OCI-LY1 (cell line): Measurements from ENCODE around the gene ST8SIA6.

ENCODE experiments used
- H2AFZ ChIP-seq: fragments of 200-600 bp; sonication (generic), shearing (Covaris generic); 2 replicates; pipeline ENCODE4 v1.6.0; 2014; ENCODE audit warnings: antibody characterized with exemption, mild to moderate bottlenecking, low read length
- H3F3A ChIP-seq: fragments of 200-600 bp; sonication (generic), shearing (Covaris generic); 2 replicates; pipeline ENCODE4 v1.6.0; 2014; ENCODE audit warnings: mild to moderate bottlenecking, antibody characterized with exemption, low read length, moderate library complexity; ENCODE audit not compliant: insufficient read depth
- H3K27ac ChIP-seq: fragments of 200-600 bp; sonication (generic); 2 replicates; pipeline ENCODE4 v1.5.1; 2014; ENCODE audit warnings: low read length, mixed run types, mild to moderate bottlenecking, low read depth; ENCODE audit not compliant: poor library complexity, severe bottlenecking
- H3K27me3 ChIP-seq: fragments of 200-600 bp; sonication (generic); 2 replicates; pipeline ENCODE4 v1.6.0; 2014; ENCODE audit warnings: antibody characterized with exemption, mild to moderate bottlenecking, low read length, moderate library complexity; ENCODE audit not compliant: insufficient read depth
- H3K36me3 ChIP-seq: fragments of 200-600 bp; sonication (generic); 2 replicates; pipeline ENCODE4 v1.6.1; 2014; ENCODE audit warnings: mild to moderate bottlenecking, antibody characterized with exemption, low read length, moderate library complexity, mixed read lengths; ENCODE audit not compliant: insufficient read depth
- H3K4me1 ChIP-seq: fragments of 200-600 bp; sonication (generic); 2 replicates; pipeline ENCODE4 v1.5.1; 2014; ENCODE audit warnings: mild to moderate bottlenecking, low read length, moderate library complexity; ENCODE audit not compliant: insufficient read depth, severe bottlenecking
- H3K4me2 ChIP-seq: fragments of 200-600 bp; sonication (generic), shearing (Covaris generic); 2 replicates; pipeline ENCODE4 v1.6.1; 2014; ENCODE audit warnings: low read length
- H3K4me3 ChIP-seq: fragments of 200-600 bp; sonication (generic); 2 replicates; pipeline ENCODE4 v1.5.1; 2014; ENCODE audit warnings: low read length, low read depth, mild to moderate bottlenecking, mixed read lengths; ENCODE audit not compliant: poor library complexity, severe bottlenecking
- H3K79me2 ChIP-seq: fragments of 200-600 bp; shearing (Covaris generic); 2 replicates; pipeline ENCODE4 v1.6.1; 2016; ENCODE audit warnings: mixed run types, low read length, mixed read lengths; ENCODE audit not compliant: insufficient read depth
- H3K9ac ChIP-seq: fragments of 200-600 bp; sonication (generic), shearing (Covaris generic); 2 replicates; pipeline ENCODE4 v1.6.1; 2014; ENCODE audit warnings: mild to moderate bottlenecking, low read length, mixed read lengths
- H3K9me2 ChIP-seq: fragments of 200-600 bp; sonication (generic), shearing (Covaris generic); 2 replicates; pipeline ENCODE4 v1.6.1; 2014; ENCODE audit warnings: low read depth, mild to moderate bottlenecking, low read length, mixed read lengths
- H3K9me3 ChIP-seq: fragments of 200-600 bp; shearing (Covaris generic); 2 replicates; pipeline ENCODE4 v1.6.1; 2014; ENCODE audit warnings: low read length, mixed read lengths
- H4K20me1 ChIP-seq: fragments of 200-600 bp; sonication (generic), shearing (Covaris generic); 2 replicates; pipeline ENCODE4 v1.6.0; 2016; ENCODE audit warnings: mild to moderate bottlenecking, low read length; ENCODE audit not compliant: insufficient read depth
- CTCF ChIP-seq: fragments of 200-600 bp; sonication (generic), shearing (Covaris generic); IDR thresholded peaks from 2 replicates; pipeline ENCODE4 v1.5.1; 2017; ENCODE audit warnings: mild to moderate bottlenecking, antibody characterized with exemption, low read length, moderate library complexity, mixed read lengths
- EZH2 ChIP-seq: fragments of 200-600 bp; sonication (generic), shearing (Covaris generic); IDR thresholded peaks from 2 replicates; pipeline ENCODE4 v1.8.0; 2017; ENCODE audit warnings: borderline replicate concordance, mixed run types, mild to moderate bottlenecking, antibody characterized with exemption, low read length, moderate library complexity, mixed read lengths

ST8SIA6 gene

GRCh38 chr10:17356820-17357219 lies 97.6 kb downstream of the ST8SIA6 start:
- Histone ChIP-seq H3K36me3 (no peaks in the 10 kb centered on the region), H3K9me2 (no peaks in the 10 kb centered on the region), H2AFZ (no peak overlapping the region), H4K20me1 (no peaks in the 10 kb centered on the region), H3K9me3 (no peaks in the 10 kb centered on the region), H3F3A (no peaks in the 10 kb centered on the region), H3K4me1 (no peaks in the 10 kb centered on the region), H3K27ac (no peak overlapping the region), H3K79me2 (no peaks in the 10 kb centered on the region), H3K9ac (no peak overlapping the region), H3K4me3 (no peak overlapping the region), H3K4me2 (no peak overlapping the region), H3K27me3 (no peaks in the 10 kb centered on the region)
- TF ChIP-seq EZH2 (no peak), CTCF (no peak)

GRCh38 chr10:17354781-17355180 lies 99.6 kb downstream of the ST8SIA6 start:
- Histone ChIP-seq H3K79me2 (no peaks in the 10 kb centered on the region), H3K9me3 (0 out of 2 replicates have a peak, but pooled peaks cover 2% of the 10 kb centered on the region), H2AFZ (no peak overlapping the region), H3K4me1 (no peaks in the 10 kb centered on the region), H3K9ac (no peak overlapping the region), H3K4me2 (no peak overlapping the region), H3K36me3 (no peaks in the 10 kb centered on the region), H3F3A (no peaks in the 10 kb centered on the region), H3K27ac (no peak overlapping the region), H3K4me3 (no peak overlapping the region), H3K9me2 (no peaks in the 10 kb centered on the region), H3K27me3 (no peaks in the 10 kb centered on the region), H4K20me1 (no peaks in the 10 kb centered on the region)
- TF ChIP-seq CTCF (no peak), EZH2 (no peak)

- Histone ChIP-seq H3K4me3 (no peak overlapping the region), H3K9me3 (0 out of 2 replicates have a peak, but pooled peaks cover 2% of the 10 kb centered on the region), H3K36me3 (no peaks in the 10 kb centered on the region), H3K9me2 (no peaks in the 10 kb centered on the region), H3K9ac (no peak overlapping the region), H3K27me3 (no peaks in the 10 kb centered on the region), H3K4me2 (no peak overlapping the region), H3K4me1 (no peaks in the 10 kb centered on the region), H3K79me2 (no peaks in the 10 kb centered on the region), H3K27ac (no peak overlapping the region), H2AFZ (no peak overlapping the region), H4K20me1 (no peaks in the 10 kb centered on the region), H3F3A (no peaks in the 10 kb centered on the region)
- TF ChIP-seq CTCF (no peak), EZH2 (no peak)
Observed at GRCh38 chr10:17353568-17354300, 100.7 kb downstream of the ST8SIA6 start.
